ENCODE data around the gene RHEX.
"Not testable (repeated sequence)": the region's sequence is repeated elsewhere in the genome, so short reads cannot be mapped to it uniquely, and the experiment has no call there.

Gene RHEX, protein sequence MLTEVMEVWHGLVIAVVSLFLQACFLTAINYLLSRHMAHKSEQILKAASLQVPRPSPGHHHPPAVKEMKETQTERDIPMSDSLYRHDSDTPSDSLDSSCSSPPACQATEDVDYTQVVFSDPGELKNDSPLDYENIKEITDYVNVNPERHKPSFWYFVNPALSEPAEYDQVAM

DNA sequence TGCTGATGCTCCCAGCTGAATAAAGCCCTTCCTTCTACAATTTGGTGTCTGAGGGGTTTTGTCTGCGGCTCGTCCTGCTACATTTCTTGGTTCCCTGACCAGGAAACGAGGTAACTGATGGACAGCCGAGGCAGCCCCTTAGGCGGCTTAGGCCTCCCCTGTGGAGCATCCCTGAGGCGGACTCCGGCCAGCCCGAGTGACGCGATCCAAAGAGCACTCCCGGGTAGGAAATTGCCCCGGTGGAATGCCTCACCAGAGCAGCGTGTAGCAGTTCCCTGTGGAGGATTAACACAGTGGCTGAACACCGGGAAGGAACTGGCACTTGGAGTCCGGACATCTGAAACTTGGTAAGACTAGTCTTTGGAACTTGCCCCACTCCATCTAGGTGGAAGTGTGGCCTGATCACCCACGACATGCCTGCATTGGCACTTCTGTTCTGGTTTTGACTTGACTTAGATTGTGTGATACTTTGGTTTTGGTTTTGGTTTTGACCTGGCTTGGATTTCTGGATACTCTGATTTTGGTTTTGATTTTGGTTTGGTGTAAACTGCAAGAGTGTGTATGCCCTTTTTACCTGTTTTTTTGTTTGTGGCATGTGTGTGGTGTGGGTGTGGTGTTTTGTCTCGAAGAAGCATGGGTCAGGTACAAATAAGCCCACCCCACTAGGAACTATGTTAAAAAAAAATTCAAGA, at the start of gene RHEX:
Gene RHEX, plus strand, starts transcription at position 255 of the 692 bp plus-strand sequence. CDS start 44,656 bp downstream, outside the sequence.
- not testable (repeated sequence) for DNase-seq (ENCODE audit: low spot score)

DNA sequence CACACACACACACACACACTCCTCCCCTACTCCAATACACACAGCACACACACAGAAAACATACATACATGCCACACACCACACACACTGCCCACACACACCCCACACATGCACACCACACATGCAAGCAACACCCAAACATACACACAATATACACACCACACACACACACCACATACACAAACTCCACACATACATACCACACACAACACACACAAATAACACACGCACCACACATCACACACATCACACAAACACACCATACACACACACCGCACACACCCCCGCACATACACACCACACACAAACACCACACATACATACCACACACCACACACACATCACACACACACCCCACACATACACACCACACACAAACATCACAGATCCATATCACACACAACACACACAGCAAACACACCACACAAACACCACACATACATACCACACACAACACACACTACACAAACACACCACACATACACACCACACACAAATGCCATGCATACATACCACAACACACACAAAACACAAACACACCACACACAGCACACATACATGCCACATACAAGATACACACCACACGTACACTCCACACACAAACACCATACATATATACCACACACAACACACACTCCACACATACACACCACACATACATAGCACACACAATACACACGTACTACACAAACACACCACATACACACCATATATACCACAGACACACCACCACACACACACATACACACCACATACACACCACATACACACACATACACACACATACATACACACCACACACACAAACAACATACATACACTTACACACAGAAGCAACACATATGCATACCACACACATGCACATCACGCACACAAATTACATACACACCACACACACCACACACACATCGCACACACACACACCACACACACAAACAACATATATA, 48.8 kb upstream of the RHEX start:
- no peak for DNase-seq (ENCODE audit: low spot score)

DNA sequence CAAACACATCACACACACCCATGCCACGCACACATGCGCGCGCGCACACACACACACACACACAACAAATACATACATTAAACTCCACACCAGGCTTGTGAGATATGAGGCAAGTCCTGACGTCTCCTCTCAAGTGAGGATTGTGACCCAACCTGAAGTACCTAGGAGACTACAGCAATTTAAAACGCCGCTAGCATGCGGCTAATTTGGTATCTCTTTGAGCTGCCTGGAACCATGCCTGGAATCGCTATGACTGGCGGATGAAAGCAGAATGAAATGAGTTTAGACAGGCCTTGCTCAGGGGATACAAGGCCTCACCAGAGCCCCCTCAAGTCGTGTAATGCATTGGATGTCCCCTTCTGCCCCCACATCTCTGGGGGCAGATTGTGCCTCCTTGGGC, 48.1 kb upstream of the RHEX start:
- DNase-seq (ENCODE audit: low spot score), result peak; percentile 32

DNA sequence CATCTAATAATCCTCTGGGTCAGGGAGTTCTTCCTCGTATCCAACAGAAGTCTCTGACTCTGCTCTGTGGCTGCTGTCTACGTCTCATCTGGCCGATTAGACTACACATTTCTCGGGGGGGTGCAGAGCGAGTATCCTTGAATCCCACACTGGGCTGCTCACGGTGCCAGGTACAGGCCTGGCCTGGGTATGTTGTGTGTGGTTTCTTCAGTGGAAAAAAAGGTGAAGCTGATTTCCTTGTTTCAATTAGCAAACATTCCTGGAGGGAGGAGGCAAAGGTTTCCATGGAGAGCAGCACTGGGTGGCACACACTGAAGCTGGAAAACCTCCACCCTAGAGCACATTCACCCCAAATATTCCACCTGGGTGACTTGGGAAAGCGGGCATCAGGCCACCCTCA, 47.7 kb upstream of the RHEX start:
- DNase-seq (ENCODE audit: low spot score), result peak; percentile 33

DNA sequence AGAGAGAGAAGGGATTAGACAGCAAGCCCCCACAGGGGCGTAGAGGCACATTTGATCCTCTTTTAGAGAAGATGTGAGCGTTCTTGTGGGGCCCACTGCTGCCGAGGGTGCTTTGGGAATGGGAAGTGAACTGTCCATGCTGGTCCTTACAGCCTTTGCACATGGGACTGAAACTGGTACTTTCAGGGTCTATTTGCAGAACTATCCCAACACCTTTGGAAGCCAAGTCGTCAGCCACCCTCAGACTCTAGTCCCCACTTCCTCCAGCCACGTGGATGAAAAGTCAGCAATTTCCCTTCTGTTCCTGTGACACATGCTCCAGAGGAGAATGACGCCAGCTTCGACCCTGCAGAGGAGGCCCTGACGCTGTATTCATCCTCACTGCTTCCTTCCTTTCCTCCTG, 47.2 kb upstream of the RHEX start:
- DNase-seq (ENCODE audit: low spot score), result peak; percentile 29

DNA sequence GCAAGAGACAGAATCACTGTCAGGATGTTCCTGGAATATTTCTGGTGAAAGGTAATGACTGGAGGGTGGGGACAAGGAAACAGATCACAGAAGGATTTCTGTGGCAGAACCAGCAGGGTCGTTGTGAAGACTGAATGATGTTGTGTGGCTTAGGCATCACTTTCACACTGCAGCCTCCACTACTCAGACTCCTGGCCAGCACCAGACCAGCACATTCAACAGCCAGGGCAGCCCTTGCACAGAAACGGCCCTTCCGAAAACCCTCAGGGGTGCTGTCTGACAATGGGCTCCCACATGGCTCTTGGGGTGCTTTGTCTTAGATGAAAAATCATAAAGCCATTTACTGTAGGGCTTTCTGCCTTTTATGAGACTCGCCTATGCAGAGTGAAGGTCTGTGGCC, 46.0 kb upstream of the RHEX start:
- no peak for DNase-seq (ENCODE audit: low spot score)

DNA sequence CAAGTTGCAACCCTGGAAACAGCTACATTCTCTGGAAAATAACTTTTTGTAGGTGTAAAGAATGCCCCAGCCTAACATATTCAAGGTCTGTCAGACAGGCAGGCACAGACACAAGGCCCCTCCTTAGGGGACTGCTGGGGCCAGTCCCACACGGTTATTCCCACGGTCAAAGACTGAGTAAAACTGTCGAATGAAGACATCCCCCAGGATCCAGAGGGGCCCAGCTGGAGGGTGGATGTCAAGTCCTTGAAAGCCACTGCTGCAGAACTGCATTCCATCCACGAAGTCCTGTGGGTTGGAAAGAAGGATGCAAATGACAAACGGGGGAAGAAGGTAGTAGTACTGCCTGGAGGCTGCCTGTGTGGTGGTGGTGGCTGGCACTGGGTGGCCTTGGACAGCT, 42.9 kb upstream of the RHEX start:
- DNase-seq (ENCODE audit: low spot score), result peak; percentile 43

DNA sequence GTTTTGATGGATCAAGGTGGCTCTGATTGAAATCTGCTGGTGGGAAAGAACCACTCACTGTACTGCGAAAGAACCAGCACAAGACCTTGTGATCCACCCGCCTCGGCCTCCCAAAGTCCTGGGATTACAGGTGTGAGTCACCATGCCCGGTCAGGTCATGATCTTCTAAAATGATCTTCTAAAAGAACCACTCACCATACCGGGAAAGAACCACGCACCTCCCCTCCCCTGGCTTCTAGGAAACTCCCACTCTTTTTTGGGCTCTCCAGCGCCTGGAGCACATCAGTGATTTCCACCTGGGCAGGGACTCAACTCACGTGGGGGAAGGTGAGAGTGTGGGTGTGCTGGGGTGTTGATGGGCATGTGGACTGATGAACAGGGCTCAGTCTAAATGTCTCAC, 41.9 kb upstream of the RHEX start:
- DNase-seq (ENCODE audit: low spot score), result no peak

DNA sequence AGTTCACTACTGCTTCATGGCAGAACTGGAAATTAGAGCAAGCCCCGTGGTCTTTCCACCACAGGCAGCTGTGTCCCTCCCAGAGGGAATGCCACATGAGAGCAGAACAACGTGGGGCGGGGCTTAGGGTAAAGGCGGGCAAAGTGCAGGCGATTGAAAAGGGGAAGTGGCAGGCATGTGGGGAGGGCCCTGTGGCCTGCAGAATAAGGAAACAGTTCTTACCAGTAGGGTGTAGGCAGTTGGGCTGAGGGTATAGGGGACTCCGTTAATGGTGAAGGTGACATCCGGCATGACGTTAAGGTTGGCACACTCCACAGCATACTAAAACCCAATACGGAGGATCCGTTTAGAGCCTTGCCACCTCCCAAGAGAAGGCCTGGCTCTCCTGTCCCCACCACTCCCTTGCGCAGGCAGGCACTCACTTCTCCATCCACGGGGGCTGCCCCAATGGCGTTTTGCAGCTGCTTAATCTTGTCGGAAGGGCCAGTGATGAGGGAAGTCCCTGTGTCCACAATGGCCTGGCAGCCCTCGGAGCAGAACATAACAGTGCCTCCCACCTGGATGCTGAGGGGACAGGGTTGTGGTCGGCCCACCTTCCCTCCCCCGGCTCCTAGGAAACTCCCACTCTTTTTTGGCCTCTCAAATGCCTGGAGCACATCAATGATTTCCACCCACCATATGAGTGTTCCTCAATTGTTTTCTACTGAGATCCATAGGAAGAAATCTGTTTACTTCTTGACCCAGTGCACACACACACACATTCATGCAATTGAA, 40.7 kb upstream of the RHEX start:
- DNase-seq (ENCODE audit: low spot score), result peak; percentile 39

DNA sequence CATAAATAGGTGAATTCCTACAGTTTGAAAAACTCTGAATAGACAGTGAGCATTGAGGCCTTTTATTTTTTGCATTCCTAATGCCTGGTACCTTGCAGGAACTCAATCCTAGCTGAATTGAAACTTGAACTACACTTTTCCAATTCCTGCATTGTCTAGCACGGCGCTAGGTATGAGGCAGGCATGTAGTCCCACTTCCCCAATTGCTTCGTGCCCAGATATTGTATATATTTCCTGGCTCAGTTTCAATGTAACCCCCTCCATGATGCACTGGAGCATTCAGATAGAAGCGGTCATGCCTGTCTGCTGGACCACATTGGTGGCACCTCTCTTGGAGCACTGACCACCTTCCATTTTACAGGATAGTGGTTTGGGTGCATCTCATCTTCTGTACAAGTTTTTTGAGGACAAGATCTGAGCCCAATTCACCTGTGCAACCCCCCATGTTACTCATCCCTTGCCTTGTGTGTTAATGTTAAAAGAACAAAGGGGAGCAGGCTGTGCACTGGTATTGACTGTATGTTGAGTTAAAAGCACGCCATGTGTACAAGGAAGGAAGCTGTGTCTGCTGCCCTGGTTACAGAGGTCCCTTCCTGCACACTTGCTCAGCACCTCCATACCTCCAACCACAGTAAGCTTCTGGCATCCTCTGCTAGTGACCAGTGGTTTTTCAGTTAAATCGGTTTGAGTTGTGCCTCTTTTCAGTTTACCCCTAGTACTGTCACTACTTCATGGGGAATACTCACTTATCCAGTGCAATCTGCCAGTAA, 39.8 kb upstream of the RHEX start:
- DNase-seq (ENCODE audit: low spot score), result no peak

DNA sequence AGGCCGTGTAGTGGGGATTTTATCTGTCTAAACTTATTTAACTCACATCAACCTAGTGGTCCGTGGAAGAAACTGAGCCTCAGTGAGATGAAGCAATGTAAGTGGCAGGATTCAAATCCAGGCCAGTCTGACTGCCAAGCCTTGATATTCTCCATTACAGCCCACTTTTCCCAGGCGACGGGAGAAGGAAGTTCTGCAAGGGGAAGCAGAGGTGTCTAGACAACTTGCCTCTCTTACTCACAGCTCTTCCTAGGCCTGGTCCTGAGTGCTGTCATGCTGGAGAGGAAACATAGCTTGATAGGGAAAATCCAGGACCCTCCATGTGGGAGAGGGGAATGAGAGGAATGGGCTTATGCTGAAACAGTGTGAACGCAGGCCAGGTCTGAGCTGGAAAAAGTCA, 38.4 kb upstream of the RHEX start:
- DNase-seq (ENCODE audit: low spot score), result no peak

DNA sequence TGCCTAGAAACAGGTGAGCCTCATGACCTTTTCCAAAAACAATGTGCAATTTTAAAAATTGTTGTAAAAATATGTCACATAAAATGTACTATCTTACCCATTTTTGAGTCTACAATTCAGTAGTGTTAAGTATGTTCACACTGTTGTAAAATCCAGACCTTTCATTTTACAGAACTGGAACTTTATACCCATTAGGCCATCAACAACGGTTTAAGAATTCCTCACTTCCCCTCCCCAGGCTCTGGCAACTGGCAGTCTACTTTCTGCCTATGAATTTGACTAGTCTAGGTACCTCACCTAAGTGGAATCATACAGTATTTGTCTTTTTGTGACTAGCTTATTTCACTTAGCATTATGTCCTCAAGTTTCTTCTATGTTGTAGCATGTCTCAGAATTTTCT, 37.9 kb upstream of the RHEX start:
- DNase-seq (ENCODE audit: low spot score), result no peak

DNA sequence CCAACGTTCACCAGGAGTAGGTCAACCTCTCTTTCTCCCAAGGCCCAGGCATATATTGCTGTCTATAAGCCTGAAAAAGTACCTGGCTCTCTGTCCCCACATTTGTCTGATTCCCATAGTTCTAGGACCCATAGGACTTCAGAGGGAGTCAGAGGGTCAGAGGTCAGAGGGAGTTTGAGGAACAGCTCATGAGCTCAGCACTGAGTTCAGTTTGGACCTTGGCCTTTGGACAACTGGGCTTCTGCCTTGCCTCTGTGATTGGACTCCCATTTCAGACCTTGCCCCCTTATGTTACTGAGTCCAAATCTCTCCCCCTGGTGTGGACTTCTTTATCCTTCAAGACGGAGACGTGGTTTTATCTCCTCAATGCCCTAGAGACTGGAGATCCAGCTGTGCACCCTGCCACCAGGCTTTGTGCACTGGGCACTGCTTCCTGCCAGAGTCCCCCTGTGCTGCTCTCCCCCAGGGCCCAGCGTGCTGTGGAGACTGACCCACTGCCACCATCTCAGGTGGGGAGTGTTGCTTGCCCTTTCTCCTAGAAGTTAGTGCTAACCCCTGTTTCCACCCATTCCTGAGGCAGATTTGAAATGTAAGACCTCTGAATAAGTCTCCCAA, 32.5 kb upstream of the RHEX start:
- no peak for DNase-seq (ENCODE audit: low spot score)

DNA sequence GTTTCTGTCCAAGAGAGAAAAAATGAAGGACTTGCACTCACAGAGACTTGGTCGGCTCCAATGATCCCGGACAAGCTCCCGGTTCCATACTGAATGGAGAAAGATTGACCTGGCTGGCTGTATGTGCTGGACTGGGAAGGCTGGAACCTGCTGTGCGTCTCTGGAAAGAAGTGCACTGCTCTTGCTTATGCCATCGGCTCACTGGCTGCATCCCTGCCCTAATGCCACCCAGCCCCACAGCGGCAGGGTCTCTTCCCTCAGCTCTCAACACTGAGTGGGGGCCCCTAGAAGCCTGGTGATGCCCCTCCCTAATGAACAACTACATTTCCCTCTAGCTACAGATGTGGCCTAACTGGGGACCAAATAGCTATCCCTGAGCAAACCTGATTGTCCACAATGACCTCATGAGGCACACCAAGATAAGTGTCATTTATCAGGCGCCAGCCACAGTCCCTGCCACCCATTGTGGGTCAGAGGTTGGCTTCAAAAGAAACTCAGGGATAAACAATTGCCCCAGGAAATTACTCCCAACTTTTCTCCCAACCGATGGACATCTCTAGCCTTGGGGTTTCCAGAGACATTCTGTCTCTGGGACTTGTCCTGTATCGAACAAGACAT, 31.9 kb upstream of the RHEX start:
- DNase-seq (ENCODE audit: low spot score), result no peak

DNA sequence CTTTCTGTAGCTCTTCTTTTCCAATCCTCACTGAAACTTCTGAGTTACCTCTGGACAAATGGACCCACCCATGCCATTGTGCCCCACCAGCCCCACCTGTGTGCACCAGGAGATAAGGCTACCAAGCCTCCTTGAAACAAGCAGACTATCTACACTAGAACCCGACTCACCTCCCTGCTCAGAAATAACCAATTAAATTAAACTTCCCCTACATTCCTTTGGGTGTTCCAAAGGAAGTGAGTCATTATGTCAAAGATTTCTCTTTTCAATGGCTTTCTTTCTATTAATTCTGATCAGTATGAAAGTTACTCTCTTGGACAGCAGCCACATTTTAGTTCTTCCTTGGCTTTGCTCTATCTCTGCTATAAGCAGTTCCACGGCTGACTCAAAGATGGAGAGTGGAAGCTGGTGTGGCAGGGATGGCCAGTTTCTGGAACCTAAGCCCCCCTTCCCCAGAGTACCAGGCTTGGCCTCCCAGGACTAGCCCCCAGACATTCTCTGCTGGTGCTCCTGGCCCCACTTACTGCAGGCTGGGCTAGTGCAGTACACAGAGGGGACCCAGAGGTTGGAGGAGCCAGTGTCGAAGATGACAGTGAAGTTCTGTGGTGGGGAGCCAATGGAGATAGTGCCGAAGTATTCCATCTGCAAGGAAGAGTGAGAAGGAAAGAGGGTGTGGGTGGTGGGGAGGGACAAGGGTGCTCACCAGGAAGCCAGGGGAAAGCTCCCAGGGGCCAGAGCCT, 31.2 kb upstream of the RHEX start:
- DNase-seq (ENCODE audit: low spot score), result no peak

DNA sequence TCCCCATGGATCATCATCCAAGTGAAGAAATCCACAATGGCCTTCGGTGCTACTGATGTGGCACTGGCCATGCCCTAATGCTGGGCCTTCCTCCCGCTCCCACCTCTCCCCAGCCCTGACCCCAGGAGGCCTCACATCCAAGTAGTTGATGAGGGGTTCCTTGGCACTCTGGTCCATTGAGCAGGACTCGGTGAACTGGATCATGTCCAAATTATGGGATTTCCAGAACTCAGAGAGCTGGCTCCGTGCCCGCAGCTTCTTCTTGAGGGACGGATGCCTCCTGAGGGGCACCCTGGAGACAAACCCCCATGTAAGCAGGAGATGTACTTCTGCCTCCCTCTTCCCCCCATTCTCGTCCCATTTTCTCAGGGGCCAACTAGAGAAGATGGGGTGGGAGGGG, 30.2 kb upstream of the RHEX start:
- DNase-seq (ENCODE audit: low spot score), result no peak

DNA sequence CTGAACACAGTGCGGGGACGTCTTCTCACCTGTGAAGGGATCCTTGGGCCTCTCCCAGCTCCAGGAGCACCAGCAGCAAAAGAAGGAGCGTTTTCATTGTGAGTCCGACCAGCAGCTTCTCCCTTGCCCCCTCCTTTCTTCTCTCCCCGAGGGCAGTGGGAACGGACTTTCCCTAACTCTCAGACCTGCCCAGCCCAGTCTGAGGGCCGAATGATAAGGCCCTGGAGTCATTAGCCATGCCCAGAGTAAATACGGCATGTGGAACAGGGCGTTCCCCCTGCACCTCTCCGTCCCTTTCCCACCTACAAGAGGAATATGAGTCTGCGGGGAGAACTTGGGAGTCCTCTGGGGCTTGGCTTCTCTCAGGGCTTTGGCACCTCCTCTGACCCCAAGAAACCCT, 29.3 kb upstream of the RHEX start, which contains the start of gene CTSE:
Gene CTSE, minus strand, starts transcription at position 201 of the 400 bp plus-strand sequence. Its CDS starts 104 bp downstream, at position 97.
- DNase-seq (ENCODE audit: low spot score), result no peak

DNA sequence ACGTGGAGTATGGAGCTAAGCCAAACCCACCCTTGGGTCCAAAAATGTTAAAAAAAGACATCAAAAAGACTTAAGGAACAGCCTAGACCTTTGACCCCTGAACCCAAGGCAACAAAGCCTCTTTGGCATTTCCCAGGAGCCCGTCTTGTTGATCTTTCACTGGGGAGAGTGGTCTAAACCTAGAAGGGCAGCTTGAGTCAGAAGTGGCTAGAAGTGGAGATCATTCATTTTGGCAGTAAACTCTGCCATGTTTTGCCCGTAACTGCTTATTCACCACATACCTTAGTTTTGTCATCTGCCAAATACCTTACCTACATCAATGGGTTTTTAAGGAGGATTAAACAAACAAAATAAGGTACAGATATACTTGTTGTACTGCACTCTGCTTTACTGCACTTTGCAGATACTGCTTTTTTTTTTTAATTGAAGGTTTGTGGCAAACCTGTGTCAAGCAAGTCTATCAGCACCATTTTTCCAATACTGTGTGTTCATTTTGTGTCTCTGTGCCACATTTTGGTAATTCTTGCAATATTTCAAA, 27.6 kb upstream of the RHEX start:
- DNase-seq (ENCODE audit: low spot score), result no peak

DNA sequence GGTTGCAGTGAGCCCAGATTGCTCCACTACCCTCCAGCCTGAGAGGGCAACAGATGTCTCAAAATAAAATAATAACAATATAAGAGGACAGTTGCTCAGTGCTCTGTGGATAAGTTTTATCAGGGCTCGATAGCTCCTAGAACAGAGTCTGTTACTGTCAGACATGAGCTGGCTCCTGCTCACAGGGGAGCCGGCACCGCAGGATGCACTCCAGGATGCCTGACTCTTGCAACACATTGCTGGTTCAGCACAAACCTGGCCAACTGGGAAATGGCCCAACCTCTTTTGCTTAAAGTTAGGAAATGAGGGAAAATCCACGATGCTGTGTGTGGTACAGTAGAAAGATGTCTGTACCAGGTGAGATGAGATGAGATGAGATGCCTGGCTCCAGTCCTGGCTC, 23.5 kb upstream of the RHEX start:
- no peak for DNase-seq (ENCODE audit: low spot score)

Data from ecto neural progenitor cell (in vitro differentiated cells).